IPS-20b (cell line): Measurements from ENCODE around the gene ARL6IP6.
"Not testable (repeated sequence)": the region's sequence is repeated elsewhere in the genome, so short reads cannot be mapped to it uniquely, and the experiment has no call there.

Source experiments
- H3K27ac ChIP-seq: one replicate; pipeline ENCODE4 v1.5.1; 2013; ENCODE audit warnings: low read length
- H3K27me3 ChIP-seq: 2 replicates; pipeline ENCODE4 v1.6.1; 2013; ENCODE audit warnings: mild to moderate bottlenecking, low read length, inconsistent platforms; ENCODE audit not compliant: insufficient read depth
- H3K36me3 ChIP-seq: 2 replicates; pipeline ENCODE4 v1.6.1; 2013; ENCODE audit warnings: low read depth, mild to moderate bottlenecking, inconsistent platforms, low read length, moderate library complexity; ENCODE audit not compliant: insufficient read depth
- H3K4me1 ChIP-seq: 2 replicates; pipeline ENCODE4 v1.6.1; 2013; ENCODE audit warnings: mild to moderate bottlenecking, control low read depth, inconsistent platforms, low read length, moderate library complexity; ENCODE audit not compliant: insufficient read depth
- H3K4me3 ChIP-seq: 2 replicates; pipeline ENCODE4 v1.5.1; 2013; ENCODE audit warnings: mild to moderate bottlenecking, low read length, inconsistent platforms
- H3K9ac ChIP-seq: 2 replicates; pipeline ENCODE4 v1.6.1; 2013; ENCODE audit warnings: low read depth, mild to moderate bottlenecking, inconsistent platforms, low read length, moderate library complexity
- H3K9me3 ChIP-seq: 2 replicates; pipeline ENCODE4 v1.6.1; 2013; ENCODE audit warnings: mild to moderate bottlenecking, low read depth, low read length, inconsistent platforms; ENCODE audit not compliant: insufficient read depth

The ARL6IP6 gene

DNA sequence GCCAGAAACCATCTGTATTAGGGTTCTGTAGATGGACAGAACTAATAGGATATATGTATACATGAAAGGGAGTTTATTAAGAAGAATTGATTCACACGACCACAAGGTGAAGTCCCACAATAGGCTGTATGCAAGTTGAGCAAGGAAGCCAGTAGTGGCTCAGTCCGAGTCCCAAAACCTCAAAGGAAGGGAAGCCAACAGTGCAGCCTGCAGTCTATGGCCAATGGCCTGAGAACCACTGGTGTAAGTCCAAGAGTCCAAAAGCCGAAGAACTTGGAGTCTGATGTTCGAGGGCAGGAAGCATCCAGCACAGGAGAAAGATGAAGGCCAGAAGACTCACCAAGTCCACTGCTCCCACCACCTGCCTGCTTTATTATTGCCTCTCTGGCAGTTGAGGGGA is 44.8 kb downstream of the ARL6IP6 start:
- H3K4me3 ChIP-seq, H3K9me3 ChIP-seq, H3K4me1 ChIP-seq, H3K9ac ChIP-seq, H3K27me3 ChIP-seq, H3K27ac ChIP-seq: not testable (repeated sequence)
- H3K36me3 ChIP-seq: peaks cover 43% of the 10 kb centered on the region

DNA sequence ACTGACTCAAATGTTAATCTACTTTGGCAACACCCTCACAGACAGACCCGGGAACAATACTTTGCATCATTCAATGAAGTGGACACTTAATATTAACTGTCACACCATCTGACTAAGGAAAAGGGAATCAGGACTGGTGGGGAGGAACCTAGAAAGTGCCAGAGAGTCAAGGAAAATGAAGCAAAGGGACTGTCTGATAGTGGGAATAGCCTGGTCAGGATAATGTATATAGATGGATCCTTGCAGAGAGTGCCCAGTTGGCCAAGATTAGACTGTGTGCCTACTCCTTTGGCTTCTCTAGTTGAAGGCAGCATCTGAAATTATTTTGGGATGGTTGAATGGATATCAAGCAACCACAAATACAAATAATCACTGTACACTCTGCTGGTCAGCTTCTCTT is 45.2 kb downstream of the ARL6IP6 start:
- Histone ChIP-seq H3K27ac (no peak overlapping the region), H3K9ac (no peak overlapping the region), H3K4me1 (peaks cover 7% of the 10 kb centered on the region; the same call in 1 of the 2 replicates), H3K36me3 (peaks cover 39% of the 10 kb centered on the region), H3K9me3 (no peaks in the 10 kb centered on the region), H3K27me3 (no peaks in the 10 kb centered on the region), H3K4me3 (no peak overlapping the region)

GRCh38 chr2:152766928-152767327 is 48.5 kb downstream of the ARL6IP6 start:
- Histone ChIP-seq H3K27ac (no peak overlapping the region), H3K4me3 (no peak overlapping the region), H3K4me1 (no peaks in the 10 kb centered on the region), H3K9ac (no peak overlapping the region), H3K36me3 (peaks cover 16% of the 10 kb centered on the region), H3K9me3 (no peaks in the 10 kb centered on the region), H3K27me3 (no peaks in the 10 kb centered on the region)

DNA sequence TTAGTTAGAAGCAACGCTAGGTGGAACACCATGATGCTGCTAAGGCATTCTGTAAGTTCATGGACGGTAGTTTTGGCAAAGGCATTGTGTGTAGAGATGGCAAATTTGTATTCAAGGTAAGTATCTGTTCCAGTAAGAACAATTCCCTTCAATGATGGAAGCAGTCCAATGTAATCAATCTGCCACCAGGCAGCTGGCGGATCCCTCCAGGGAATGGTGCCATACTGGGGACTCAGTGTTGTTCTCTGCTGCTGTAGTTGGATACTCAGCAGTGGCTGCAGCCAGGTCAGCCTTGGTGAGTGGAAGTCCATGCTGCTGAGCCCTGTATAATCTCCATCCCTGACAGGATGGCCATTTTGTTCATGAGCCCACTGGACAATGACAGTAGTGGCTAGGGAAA is 62.8 kb downstream of the ARL6IP6 start:
- Histone ChIP-seq H3K27ac (no peak overlapping the region), H3K4me1 (no peaks in the 10 kb centered on the region), H3K36me3 (no peaks in the 10 kb centered on the region), H3K9ac (no peak overlapping the region), H3K27me3 (no peaks in the 10 kb centered on the region), H3K9me3 (peaks cover 5% of the 10 kb centered on the region; the same call in 1 of the 2 replicates), H3K4me3 (no peak overlapping the region)

DNA sequence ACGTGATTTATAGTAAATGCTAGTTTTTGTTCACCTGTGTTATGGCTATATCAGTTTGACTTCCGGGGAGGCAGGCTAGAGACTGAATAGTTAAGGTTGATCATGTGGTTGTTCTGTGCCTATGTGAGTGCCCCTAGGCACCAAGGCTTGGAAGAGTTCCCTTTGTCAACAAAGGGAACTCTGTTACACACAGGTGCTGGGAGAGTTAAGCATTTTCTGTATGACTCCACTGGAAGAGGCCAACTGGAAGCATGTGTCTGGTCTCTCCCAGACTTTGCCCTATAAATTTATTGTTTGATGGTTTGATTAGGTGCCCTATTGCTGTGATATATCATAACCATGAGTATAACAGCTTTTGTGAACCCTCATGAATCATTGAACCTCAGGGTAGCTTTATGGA is 63.8 kb downstream of the ARL6IP6 start:
- H3K9ac ChIP-seq: no peak overlapping the region
- H3K4me1 ChIP-seq: no peaks in the 10 kb centered on the region
- no peaks in the 10 kb centered on the region for H3K36me3 ChIP-seq
- peaks cover 15% of the 10 kb centered on the region; the same call in 1 of the 2 replicates for H3K9me3 ChIP-seq
- H3K4me3 ChIP-seq: no peak overlapping the region
- no peak overlapping the region for H3K27ac ChIP-seq
- H3K27me3 ChIP-seq: no peaks in the 10 kb centered on the region

DNA sequence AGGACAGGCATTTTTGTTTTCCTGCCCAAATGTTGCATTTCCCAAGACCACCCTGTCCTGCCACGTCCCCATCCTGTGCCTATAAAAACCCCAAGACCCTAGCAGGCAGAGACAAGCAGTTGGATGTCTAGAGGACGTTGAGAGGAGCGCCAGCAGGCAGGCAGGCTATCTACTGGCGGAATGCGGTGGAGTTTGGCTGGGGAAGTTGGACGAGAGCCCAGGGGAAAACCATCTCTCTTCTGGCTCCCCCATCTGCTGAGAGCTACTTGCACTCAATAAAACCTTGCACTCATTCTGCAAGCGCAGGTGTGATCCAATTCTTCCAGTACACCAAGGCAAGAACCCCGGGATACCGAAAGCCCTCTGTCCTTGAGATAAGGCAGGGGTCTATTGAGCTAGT is 72.5 kb downstream of the ARL6IP6 start:
- Histone ChIP-seq H3K9me3 (peaks cover 17% of the 10 kb centered on the region; the same call in 1 of the 2 replicates), H3K4me1 (0 out of 2 replicates have a peak, but pooled peaks cover 3% of the 10 kb centered on the region), H3K9ac (no peak overlapping the region), H3K36me3 (no peaks in the 10 kb centered on the region), H3K27ac (no peak overlapping the region), H3K4me3 (no peak overlapping the region), H3K27me3 (no peaks in the 10 kb centered on the region)

DNA sequence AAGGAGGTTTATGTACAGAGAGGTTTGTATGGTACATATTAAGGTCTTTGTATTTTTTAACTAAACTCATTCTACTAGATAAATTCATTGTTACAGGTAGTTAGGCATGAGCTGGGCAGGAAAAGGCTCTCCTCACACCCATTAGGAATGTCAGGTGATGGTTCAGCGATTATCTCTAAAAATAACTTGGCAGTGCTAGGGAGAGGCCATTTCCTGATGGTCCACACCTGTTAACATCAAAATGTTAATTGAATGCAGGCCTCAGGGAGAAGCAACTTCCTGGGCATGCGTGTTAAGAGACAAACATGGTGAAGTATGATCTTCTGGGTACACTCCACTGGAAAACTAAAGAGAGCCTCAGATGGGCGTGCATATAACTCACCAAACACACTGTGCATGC is 73.6 kb downstream of the ARL6IP6 start:
- H3K9me3 ChIP-seq: peaks cover 6% of the 10 kb centered on the region; the same call in 1 of the 2 replicates
- H3K36me3 ChIP-seq: no peaks in the 10 kb centered on the region
- no peaks in the 10 kb centered on the region for H3K27me3 ChIP-seq
- no peak overlapping the region for H3K4me3 ChIP-seq
- 0 out of 2 replicates have a peak, but pooled peaks cover 3% of the 10 kb centered on the region for H3K4me1 ChIP-seq
- no peak overlapping the region for H3K9ac ChIP-seq
- no peak overlapping the region for H3K27ac ChIP-seq

DNA sequence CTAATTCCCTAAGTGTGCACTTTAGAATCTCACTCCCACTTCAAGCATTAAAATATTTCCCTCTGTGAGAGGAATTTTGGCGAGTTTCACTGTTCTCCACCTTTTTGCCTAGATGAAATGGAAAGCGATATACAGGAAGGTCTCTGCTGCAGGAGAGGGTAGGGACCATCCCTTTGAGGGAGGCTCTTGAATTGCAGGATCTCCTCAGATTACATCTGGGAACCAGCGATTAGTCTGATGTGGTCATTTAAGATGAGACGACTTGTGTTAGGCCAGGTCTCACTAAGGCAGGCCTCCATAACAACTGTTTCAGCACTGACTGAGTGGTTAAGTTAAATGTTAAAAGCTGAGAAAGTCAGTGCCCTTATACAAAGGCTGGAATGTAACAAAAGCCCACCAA is 74.6 kb downstream of the ARL6IP6 start:
- H3K4me1 ChIP-seq: 0 out of 2 replicates have a peak, but pooled peaks cover 3% of the 10 kb centered on the region
- H3K27me3 ChIP-seq: no peaks in the 10 kb centered on the region
- no peak overlapping the region for H3K9ac ChIP-seq
- no peaks in the 10 kb centered on the region for H3K9me3 ChIP-seq
- H3K4me3 ChIP-seq: no peak overlapping the region
- no peak overlapping the region for H3K27ac ChIP-seq
- H3K36me3 ChIP-seq: no peaks in the 10 kb centered on the region

DNA sequence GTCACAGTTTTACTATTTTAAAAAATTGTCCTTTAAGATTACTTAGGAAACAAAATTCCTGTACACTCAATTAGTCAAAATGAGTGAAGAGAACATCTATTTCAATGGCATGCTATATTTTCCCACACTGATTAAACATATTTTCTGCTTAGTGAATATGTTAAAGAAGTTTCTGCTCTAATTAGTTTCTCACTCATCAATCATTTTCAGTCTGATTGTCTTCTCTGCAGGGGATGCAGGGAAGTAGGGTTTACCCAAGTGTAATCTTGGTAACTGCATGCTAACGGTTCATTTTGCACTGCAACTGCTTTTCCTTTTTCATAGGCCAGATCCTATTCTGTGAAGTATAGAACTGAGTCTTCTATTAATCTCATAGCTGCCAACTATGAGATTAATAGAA is 78.5 kb downstream of the ARL6IP6 start:
- Histone ChIP-seq H3K27me3 (no peaks in the 10 kb centered on the region), H3K9ac (no peak overlapping the region), H3K36me3 (no peaks in the 10 kb centered on the region), H3K4me1 (0 out of 2 replicates have a peak, but pooled peaks cover 3% of the 10 kb centered on the region), H3K27ac (no peak overlapping the region), H3K4me3 (no peak overlapping the region), H3K9me3 (no peaks in the 10 kb centered on the region)

DNA sequence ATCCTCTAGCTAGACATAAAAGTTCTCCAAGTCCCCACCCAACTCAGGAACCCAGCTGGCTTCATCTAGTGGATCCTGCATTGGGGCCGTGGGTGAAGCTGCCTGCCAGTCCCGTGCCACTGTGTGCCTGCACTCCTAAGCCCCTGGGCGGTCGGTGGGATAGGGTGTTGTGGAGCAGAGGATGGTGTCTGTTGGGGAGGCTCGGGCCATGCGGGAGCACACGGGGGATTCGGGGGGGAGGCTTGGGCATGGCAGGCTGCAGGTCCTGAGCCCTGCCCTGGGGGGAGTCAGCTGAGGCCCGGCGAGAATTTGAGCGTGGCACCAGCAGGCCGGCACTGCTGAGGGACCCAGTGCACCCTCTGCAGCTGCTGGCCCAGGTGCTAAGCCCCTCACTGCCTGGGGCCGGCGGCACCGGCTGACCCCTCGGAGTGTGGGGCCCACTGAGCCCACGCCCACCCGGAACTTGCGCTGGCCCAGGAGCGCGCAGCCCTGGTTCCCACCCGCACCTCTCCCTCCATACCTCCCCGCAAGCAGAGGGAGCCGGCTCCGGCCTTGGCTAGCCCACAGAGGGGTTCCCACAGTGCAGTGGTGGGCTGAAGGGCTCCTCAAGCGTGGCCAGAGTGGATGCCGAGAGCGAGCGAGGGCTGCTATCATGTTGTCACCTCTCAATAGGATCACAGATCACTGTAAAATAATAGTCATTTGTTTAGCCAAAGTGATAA is 86.4 kb downstream of the ARL6IP6 start:
- no peaks in the 10 kb centered on the region for H3K36me3 ChIP-seq
- no peak overlapping the region for H3K9ac ChIP-seq
- no peak overlapping the region for H3K4me3 ChIP-seq
- no peak overlapping the region for H3K27ac ChIP-seq
- H3K27me3 ChIP-seq: no peaks in the 10 kb centered on the region
- H3K9me3 ChIP-seq: no peaks in the 10 kb centered on the region
- no peaks in the 10 kb centered on the region for H3K4me1 ChIP-seq

DNA sequence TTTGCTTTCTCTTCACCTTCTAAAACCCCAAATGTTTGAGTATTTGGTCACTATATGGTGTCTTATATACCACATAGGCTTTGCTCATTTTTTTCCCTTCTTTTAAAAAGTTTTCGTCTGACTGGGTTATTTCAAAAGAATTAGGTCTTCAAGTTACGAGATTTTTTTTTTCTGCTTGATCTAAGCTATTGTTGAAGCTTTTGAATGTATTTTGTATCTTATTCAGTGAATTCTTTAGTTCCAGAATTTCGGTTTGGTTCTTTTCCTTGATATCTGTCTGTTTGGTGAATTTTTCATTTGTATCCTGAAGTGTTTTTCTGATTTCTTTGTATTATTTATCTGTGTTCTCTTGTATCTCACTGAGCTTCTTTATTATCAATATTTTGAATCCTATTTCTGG is 93.5 kb downstream of the ARL6IP6 start:
- no peaks in the 10 kb centered on the region for H3K9me3 ChIP-seq
- no peaks in the 10 kb centered on the region for H3K27me3 ChIP-seq
- H3K9ac ChIP-seq: no peak overlapping the region
- no peaks in the 10 kb centered on the region for H3K36me3 ChIP-seq
- no peak overlapping the region for H3K4me3 ChIP-seq
- no peaks in the 10 kb centered on the region for H3K4me1 ChIP-seq
- H3K27ac ChIP-seq: no peak overlapping the region
